ENCODE data around the gene MEPCE. TPM values are rescaled to one million over a fixed set of nuclear protein-coding genes. Genes with fewer than 3 reads are reported as not detected.
A peak's percentile ranks its signal among the peaks of the same experiment; 100 is the strongest.

Gene MEPCE
- total and polyA plus RNA-seq, 9 of the 15 experiments (the other 6 are each of a cell fraction or from before 2014, with no cell fraction given): 10.9 to 76.3 (median 44.1) TPM

GRCh38 chr7:100429637-100430492 is at the start of gene MEPCE (continued):
- no peak for TF ChIP-seq DEAF1 (CRISPR knock-in tag; IDR thresholded peaks at IDR 0.05)
- no peak for TF ChIP-seq RHOXF2B (CRISPR knock-in tag; conservative IDR thresholded peaks at IDR 0.05)
- no peak for TF ChIP-seq ZNF707 (CRISPR knock-in tag; conservative IDR thresholded peaks at IDR 0.05)
- TF ChIP-seq POLR2H (tag; IDR thresholded peaks at IDR 0.05; ENCODE audit: low read depth): no peak
- 0 out of 2 replicates have a peak, but pooled peaks have one; percentile 21 for TF ChIP-seq HBP1 (CRISPR knock-in tag; IDR thresholded peaks at IDR 0.05)
- TF ChIP-seq CREBBP (IDR thresholded peaks at IDR 0.05; ENCODE audit: low read depth, low read length): no peak
- TF ChIP-seq TSHZ1 (CRISPR knock-in tag; IDR thresholded peaks at IDR 0.05): no peak
- TF ChIP-seq MLX (CRISPR knock-in tag; conservative IDR thresholded peaks at IDR 0.05): no peak
- TF ChIP-seq CEBPZ (IDR thresholded peaks at IDR 0.05; ENCODE audit: borderline replicate concordance, low read depth, low read length): no peak
- TF ChIP-seq GTF2B (IDR thresholded peaks at IDR 0.05; ENCODE audit: extremely low read depth, insufficient read length): no peak
- TF ChIP-seq XRCC5 (IDR thresholded peaks at IDR 0.05; ENCODE audit: low read depth, low read length): no peak
- no peak; the same call in 1 of the 2 replicates for TF ChIP-seq TEAD4 (IDR thresholded peaks at IDR 0.05; ENCODE audit: low read length)
- TF ChIP-seq TEAD4 (CRISPR knock-in tag; IDR thresholded peaks at IDR 0.05; ENCODE audit: borderline replicate concordance): 0 out of 2 replicates have a peak, but pooled peaks have one; percentile 40
- TF ChIP-seq HLTF (IDR thresholded peaks at IDR 0.05): no peak
